ENCODE data around the gene NOX3.

The NOX3 gene

GRCh38 chr6:155381673-155382337 lies 73.8 kb downstream of the NOX3 start:
- no peak overlapping the region for H3K4me3 ChIP-seq (ENCODE audit: low read length)
- TF ChIP-seq CTCF (conservative IDR thresholded peaks at IDR 0.05; ENCODE audit: low read length), result no peak
- DNase-seq (ENCODE audit: low read depth), result peak; percentile 28

- no peak for TF ChIP-seq CTCF (conservative IDR thresholded peaks at IDR 0.05; ENCODE audit: low read length)
- DNase-seq (ENCODE audit: low read depth), result no peak
- no peak overlapping the region for H3K4me3 ChIP-seq (ENCODE audit: low read length)
Observed at GRCh38 chr6:155380666-155381332, 74.8 kb downstream of the NOX3 start.

GRCh38 chr6:155378724-155379123 lies 76.9 kb downstream of the NOX3 start:
- TF ChIP-seq CTCF (conservative IDR thresholded peaks at IDR 0.05; ENCODE audit: low read length), result no peak
- H3K4me3 ChIP-seq (ENCODE audit: low read length), result no peak overlapping the region
- no peak for DNase-seq (ENCODE audit: low read depth)

GRCh38 chr6:155378276-155378675 lies 77.4 kb downstream of the NOX3 start:
- no peak for TF ChIP-seq CTCF (conservative IDR thresholded peaks at IDR 0.05; ENCODE audit: low read length)
- H3K4me3 ChIP-seq (ENCODE audit: low read length), result no peak overlapping the region

GRCh38 chr6:155377061-155377460 lies 78.6 kb downstream of the NOX3 start:
- no peak overlapping the region for H3K4me3 ChIP-seq (ENCODE audit: low read length)
- no peak for TF ChIP-seq CTCF (conservative IDR thresholded peaks at IDR 0.05; ENCODE audit: low read length)
- peak; percentile 87 for DNase-seq (ENCODE audit: low read depth)

More at GRCh38 chr6:155378276-155378675, 77.4 kb downstream of the NOX3 start:
- DNase-seq (ENCODE audit: low read depth), result no peak

GRCh38 chr6:155375801-155376200 lies 79.8 kb downstream of the NOX3 start:
- DNase-seq (ENCODE audit: low read depth), result no peak
- H3K4me3 ChIP-seq (ENCODE audit: low read length), result no peak overlapping the region
- no peak for TF ChIP-seq CTCF (conservative IDR thresholded peaks at IDR 0.05; ENCODE audit: low read length)

- no peak overlapping the region for H3K4me3 ChIP-seq (ENCODE audit: low read length)
- no peak for DNase-seq (ENCODE audit: low read depth)
- no peak for TF ChIP-seq CTCF (conservative IDR thresholded peaks at IDR 0.05; ENCODE audit: low read length)
Observed at GRCh38 chr6:155374681-155375080, 81.0 kb downstream of the NOX3 start.
